Activated CD8-positive, alpha-beta T cell treated with anti-CD3 and anti-CD28 coated beads for 36 hours (primary cell): Measurements from ENCODE around the gene BPIFB1. TPM values are rescaled to one million over a fixed set of nuclear protein-coding genes. Genes with fewer than 3 reads are reported as not detected.

ENCODE experiments used
- ATAC-seq: fragments of 200-7000 bp; cut with Tn5 transposase; one replicate; pipeline ENCODE4 v1.10.0; 2021; ENCODE audit warnings: mild to moderate bottlenecking, moderate library complexity
- CTCF ChIA-PET: fragments of 350-600 bp; sonication (Branson Sonifier 250); formaldehyde crosslinking; loops from one replicate; lab custom pipeline; 2021; ENCODE audit warnings: antibody characterized with exemption; lab: Charles Lee
- POLR2A ChIA-PET: fragments of 350-600 bp; sonication (Branson Sonifier 250); formaldehyde crosslinking; loops from one replicate; lab custom pipeline; 2021; ENCODE audit warnings: antibody characterized with exemption; lab: Charles Lee
- DNase-seq: peaks from one replicate; pipeline ENCODE4 v3.0.0-alpha.2; 2020
- H3K27ac Mint-ChIP-seq: one replicate; pipeline ENCODE4 v1.8.0; 2021; ENCODE audit warnings: mild to moderate bottlenecking, mixed read lengths
- H3K27me3 Mint-ChIP-seq: one replicate; pipeline ENCODE4 v1.8.0; 2021; ENCODE audit warnings: mixed read lengths
- H3K36me3 Mint-ChIP-seq: one replicate; pipeline ENCODE4 v1.8.0; 2021; ENCODE audit warnings: low read depth, mixed read lengths
- H3K4me1 Mint-ChIP-seq: one replicate; pipeline ENCODE4 v1.8.0; 2021; ENCODE audit warnings: low read depth, mixed read lengths
- H3K4me3 Mint-ChIP-seq: one replicate; pipeline ENCODE4 v1.8.0; 2021; ENCODE audit warnings: mild to moderate bottlenecking, moderate library complexity, mixed read lengths
- H3K9me3 Mint-ChIP-seq: one replicate; pipeline ENCODE4 v1.8.0; 2021; ENCODE audit warnings: mixed read lengths
- intact Hi-C: fragments of 100-400 bp; cut with micrococcal nuclease; formaldehyde crosslinking; loops from one replicate; pipeline ENCODE4 v1.10.0; 2022
- total RNA-seq, 2 experiments: library from RNA; stranded (reverse); gene quantifications; one replicate each; pipeline ENCODE4 v1.2.3, GENCODE V29; 2021
- TF ChIP-seq, protein P1 (sequence below): fragments of 200-600 bp; IDR thresholded peaks from one replicate; pipeline ENCODE4 v1.8.0; 2022; ENCODE audit warnings: antibody characterized with exemption, mild to moderate bottlenecking

BPIFB1 gene
- total RNA-seq, 2 experiments from 2014 or later, result not detected

DNA sequence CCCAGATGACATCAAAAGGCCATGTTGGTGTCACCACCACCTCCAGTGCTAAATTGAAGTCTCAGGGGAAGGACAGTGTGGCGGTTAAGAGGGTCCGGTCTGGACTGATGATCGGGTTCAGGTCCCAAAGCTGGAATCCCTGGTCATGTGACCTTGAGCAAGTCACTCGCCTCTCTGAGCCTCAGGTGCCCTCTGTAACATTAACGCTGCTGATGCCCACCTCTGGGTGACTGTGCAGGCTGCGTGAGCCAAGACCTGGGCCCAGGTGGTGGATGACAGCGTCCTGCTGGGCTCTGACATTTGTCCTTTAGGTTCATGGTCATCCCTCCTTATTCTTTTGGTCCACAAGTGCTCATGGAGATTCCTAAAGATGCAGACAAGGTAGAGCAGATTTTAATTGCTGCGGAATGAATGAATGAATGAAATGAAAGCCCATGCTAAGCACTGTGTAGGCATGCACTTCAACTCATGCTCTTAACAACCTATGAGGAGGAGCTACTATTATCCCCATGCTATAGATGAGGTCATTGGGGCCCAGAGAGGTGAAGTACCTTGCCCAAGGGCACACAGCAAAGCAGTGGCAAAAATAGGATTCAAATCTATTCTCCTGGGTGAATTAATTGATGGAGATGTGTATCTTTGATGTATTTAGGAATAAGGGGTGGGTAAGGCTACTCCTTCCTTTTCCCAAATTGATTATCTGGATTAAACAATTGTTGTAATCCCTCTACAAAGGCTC, 649 bp upstream of the BPIFB1 start:
- Mint-ChIP-seq H3K9me3 (no peaks in the 10 kb centered on the region), H3K36me3 (no peaks in the 10 kb centered on the region), H3K27ac (no peak overlapping the region), H3K27me3 (peaks cover 2% of the 10 kb centered on the region), H3K4me1 (no peaks in the 10 kb centered on the region), H3K4me3 (no peak overlapping the region)
- DNase-seq, result no peak
- ATAC-seq, result no peak
- POLR2A ChIA-PET, result no interaction called here
- CTCF ChIA-PET, result interaction anchor here (1.1 kb wide), 1 partner anchor 19 kb away, joined by 3 read pairs; no protein-coding TSS in a partner anchor
- TF ChIP-seq, protein P1, sequence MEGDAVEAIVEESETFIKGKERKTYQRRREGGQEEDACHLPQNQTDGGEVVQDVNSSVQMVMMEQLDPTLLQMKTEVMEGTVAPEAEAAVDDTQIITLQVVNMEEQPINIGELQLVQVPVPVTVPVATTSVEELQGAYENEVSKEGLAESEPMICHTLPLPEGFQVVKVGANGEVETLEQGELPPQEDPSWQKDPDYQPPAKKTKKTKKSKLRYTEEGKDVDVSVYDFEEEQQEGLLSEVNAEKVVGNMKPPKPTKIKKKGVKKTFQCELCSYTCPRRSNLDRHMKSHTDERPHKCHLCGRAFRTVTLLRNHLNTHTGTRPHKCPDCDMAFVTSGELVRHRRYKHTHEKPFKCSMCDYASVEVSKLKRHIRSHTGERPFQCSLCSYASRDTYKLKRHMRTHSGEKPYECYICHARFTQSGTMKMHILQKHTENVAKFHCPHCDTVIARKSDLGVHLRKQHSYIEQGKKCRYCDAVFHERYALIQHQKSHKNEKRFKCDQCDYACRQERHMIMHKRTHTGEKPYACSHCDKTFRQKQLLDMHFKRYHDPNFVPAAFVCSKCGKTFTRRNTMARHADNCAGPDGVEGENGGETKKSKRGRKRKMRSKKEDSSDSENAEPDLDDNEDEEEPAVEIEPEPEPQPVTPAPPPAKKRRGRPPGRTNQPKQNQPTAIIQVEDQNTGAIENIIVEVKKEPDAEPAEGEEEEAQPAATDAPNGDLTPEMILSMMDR, result no peak
- intact Hi-C loops, result no loop called here

- no peak for ATAC-seq
- Mint-ChIP-seq H3K27ac (no peak overlapping the region), H3K36me3 (no peaks in the 10 kb centered on the region), H3K4me3 (no peak overlapping the region), H3K9me3 (no peaks in the 10 kb centered on the region), H3K27me3 (peaks cover 2% of the 10 kb centered on the region), H3K4me1 (no peaks in the 10 kb centered on the region)
- ChIA-PET CTCF (interaction anchor here (0.9 kb wide), 1 partner anchor 15 kb away, joined by 4 read pairs; no protein-coding TSS in a partner anchor), POLR2A (interaction anchor here (0.6 kb wide), 1 partner anchor 80 kb away, joined by 3 read pairs; no protein-coding TSS in a partner anchor)
- DNase-seq, result no peak
- TF ChIP-seq, protein P1, result no peak
- intact Hi-C loops, result no loop called here
Observed at GRCh38 chr20:33284284-33284683, 1.3 kb downstream of the BPIFB1 start.

- Mint-ChIP-seq H3K4me3 (no peak overlapping the region), H3K36me3 (no peaks in the 10 kb centered on the region), H3K4me1 (no peaks in the 10 kb centered on the region), H3K9me3 (no peaks in the 10 kb centered on the region), H3K27ac (no peak overlapping the region), H3K27me3 (no peaks in the 10 kb centered on the region)
- TF ChIP-seq, protein P1, result no peak
- ATAC-seq (no peak), DNase-seq (no peak)
- intact Hi-C loops, result no loop called here
- ChIA-PET CTCF (interaction anchor here (0.9 to 1.5 kb wide), 2 partner anchors 14 to 25 kb away, joined by 3 to 4 read pairs; no protein-coding TSS in a partner anchor), POLR2A (no interaction called here)
Observed at GRCh38 chr20:33284937-33285336, 1.9 kb downstream of the BPIFB1 start.

DNA sequence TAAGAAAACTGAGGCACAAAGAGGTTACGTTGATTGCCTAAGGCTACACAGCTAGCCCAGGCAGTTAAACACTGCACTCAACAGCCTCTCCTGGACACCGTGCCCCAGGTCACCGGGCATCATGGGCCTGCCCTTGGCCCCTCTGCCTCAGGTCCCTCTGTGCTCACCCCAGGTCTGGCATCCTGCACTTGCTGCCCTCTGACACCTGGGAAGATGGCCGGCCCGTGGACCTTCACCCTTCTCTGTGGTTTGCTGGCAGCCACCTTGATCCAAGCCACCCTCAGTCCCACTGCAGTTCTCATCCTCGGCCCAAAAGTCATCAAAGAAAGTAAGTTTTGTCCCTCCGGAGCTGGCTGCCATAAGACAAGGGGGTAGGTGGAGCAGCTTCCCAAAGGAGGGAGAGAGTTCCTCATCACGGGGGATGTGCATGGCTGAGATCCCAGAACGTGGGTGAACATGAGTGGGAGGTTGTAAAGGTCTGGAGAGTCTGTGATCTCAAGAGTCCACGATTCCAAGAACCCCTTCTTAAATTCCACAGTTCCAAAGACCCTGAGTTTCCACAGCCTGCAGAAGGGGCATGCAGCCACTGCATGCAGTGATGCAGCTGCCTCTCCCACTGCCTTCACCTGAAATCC, 3.0 kb downstream of the BPIFB1 start:
- DNase-seq, result no peak
- H3K27ac Mint-ChIP-seq, result no peak overlapping the region
- intact Hi-C loops, result no loop called here
- no peak overlapping the region for H3K4me3 Mint-ChIP-seq
- TF ChIP-seq, protein P1, result no peak
- CTCF ChIA-PET, result interaction anchor here (1.5 kb wide), 1 partner anchor 27 kb away, joined by 3 read pairs; no protein-coding TSS in a partner anchor
- no peaks in the 10 kb centered on the region for H3K9me3 Mint-ChIP-seq
- no peaks in the 10 kb centered on the region for H3K4me1 Mint-ChIP-seq
- H3K27me3 Mint-ChIP-seq, result no peaks in the 10 kb centered on the region
- ATAC-seq, result no peak
- POLR2A ChIA-PET, result no interaction called here
- no peaks in the 10 kb centered on the region for H3K36me3 Mint-ChIP-seq

GRCh38 chr20:33287884-33288283, 4.9 kb downstream of the BPIFB1 start:
- DNase-seq, result no peak
- no peaks in the 10 kb centered on the region for H3K9me3 Mint-ChIP-seq
- no peak overlapping the region for H3K4me3 Mint-ChIP-seq
- no peak overlapping the region for H3K27ac Mint-ChIP-seq
- H3K4me1 Mint-ChIP-seq, result no peaks in the 10 kb centered on the region
- CTCF ChIA-PET, result interaction anchor here (1.6 kb wide), 1 partner anchor 11 kb away, joined by 5 read pairs; no protein-coding TSS in a partner anchor
- TF ChIP-seq, protein P1, result no peak
- H3K36me3 Mint-ChIP-seq, result no peaks in the 10 kb centered on the region
- H3K27me3 Mint-ChIP-seq, result no peaks in the 10 kb centered on the region
- intact Hi-C loops, result no loop called here
- ATAC-seq, result no peak
- POLR2A ChIA-PET, result no interaction called here
